Measurements from ENCODE around the gene IGSF6. TPM values are rescaled to one million over a fixed set of nuclear protein-coding genes. Genes with fewer than 3 reads are reported as not detected.
"Not testable (repeated sequence)": the region's sequence is repeated elsewhere in the genome, so short reads cannot be mapped to it uniquely, and the experiment has no call there.

The IGSF6 gene
- total RNA-seq, 1 experiment from 2014 or later = not detected

GRCh38 chr16:21613781-21614180 lies 38.6 kb downstream of the IGSF6 start:
- no peaks in the 10 kb centered on the region for H3K4me1 ChIP-seq (replicated peaks)

GRCh38 chr16:21613361-21613760 lies 39.0 kb downstream of the IGSF6 start:
- Histone ChIP-seq H3K9me3 (replicated peaks) (no peaks in the 10 kb centered on the region), H3K27ac (no peak overlapping the region), H3K4me3 (no peak overlapping the region), H3K27me3 (replicated peaks) (no peaks in the 10 kb centered on the region), H3K4me1 (replicated peaks) (no peaks in the 10 kb centered on the region), H3K36me3 (peaks cover 4% of the 10 kb centered on the region; the same call in 1 of the 2 replicates)
- no peak for DNase-seq (ENCODE audit: low read depth in 1 of 2, low spot score in 2 of 2)

More at GRCh38 chr16:21613781-21614180, 38.6 kb downstream of the IGSF6 start:
- no peak for DNase-seq (ENCODE audit: low read depth in 1 of 2, low spot score in 2 of 2)
- no peak overlapping the region for H3K27ac ChIP-seq
- no peaks in the 10 kb centered on the region for H3K27me3 ChIP-seq (replicated peaks)
- peaks cover 4% of the 10 kb centered on the region; the same call in 1 of the 2 replicates for H3K36me3 ChIP-seq
- no peak overlapping the region for H3K4me3 ChIP-seq
- no peaks in the 10 kb centered on the region for H3K9me3 ChIP-seq (replicated peaks)

GRCh38 chr16:21611556-21612384 lies 40.6 kb downstream of the IGSF6 start:
- Histone ChIP-seq H3K27ac (no peak overlapping the region), H3K36me3 (peaks cover 2% of the 10 kb centered on the region; the same call in 1 of the 2 replicates), H3K4me1 (replicated peaks) (no peaks in the 10 kb centered on the region), H3K4me3 (no peak overlapping the region), H3K27me3 (replicated peaks) (no peaks in the 10 kb centered on the region), H3K9me3 (replicated peaks) (no peaks in the 10 kb centered on the region)
- no peak for DNase-seq (ENCODE audit: low read depth in 1 of 2, low spot score in 2 of 2)

- no peak for DNase-seq (ENCODE audit: low read depth in 1 of 2, low spot score in 2 of 2)
- Histone ChIP-seq H3K27ac (no peak overlapping the region), H3K4me1 (replicated peaks) (no peaks in the 10 kb centered on the region), H3K27me3 (replicated peaks) (no peaks in the 10 kb centered on the region), H3K36me3 (no peaks in the 10 kb centered on the region; the same call in 1 of the 2 replicates), H3K4me3 (no peak overlapping the region), H3K9me3 (replicated peaks) (no peaks in the 10 kb centered on the region)
Measured at GRCh38 chr16:21611198-21611555, 41.2 kb downstream of the IGSF6 start.

GRCh38 chr16:21610766-21611165 lies 41.6 kb downstream of the IGSF6 start:
- DNase-seq (ENCODE audit: low read depth in 1 of 2, low spot score in 2 of 2) = no peak
- no peaks in the 10 kb centered on the region for H3K4me1 ChIP-seq (replicated peaks)
- no peaks in the 10 kb centered on the region for H3K27me3 ChIP-seq (replicated peaks)
- no peaks in the 10 kb centered on the region for H3K9me3 ChIP-seq (replicated peaks)
- no peak overlapping the region for H3K4me3 ChIP-seq
- H3K27ac ChIP-seq = no peak overlapping the region
- H3K36me3 ChIP-seq = no peaks in the 10 kb centered on the region

- no peak overlapping the region for H3K27ac ChIP-seq
- no peak overlapping the region for H3K4me3 ChIP-seq
- H3K9me3 ChIP-seq (replicated peaks) = no peaks in the 10 kb centered on the region
- H3K36me3 ChIP-seq = no peaks in the 10 kb centered on the region
- no peaks in the 10 kb centered on the region for H3K4me1 ChIP-seq (replicated peaks)
- no peak for DNase-seq (ENCODE audit: low read depth in 1 of 2, low spot score in 2 of 2)
- H3K27me3 ChIP-seq (replicated peaks) = no peaks in the 10 kb centered on the region
Measured at GRCh38 chr16:21610006-21610544, 42.3 kb downstream of the IGSF6 start.

- no peak overlapping the region for H3K27ac ChIP-seq
- no peak overlapping the region for H3K4me3 ChIP-seq
- no peak for DNase-seq (ENCODE audit: low read depth in 1 of 2, low spot score in 2 of 2)
- no peaks in the 10 kb centered on the region for H3K9me3 ChIP-seq (replicated peaks)
- no peaks in the 10 kb centered on the region for H3K4me1 ChIP-seq (replicated peaks)
- H3K27me3 ChIP-seq (replicated peaks) = no peaks in the 10 kb centered on the region
- peaks cover 3% of the 10 kb centered on the region; the same call in 1 of the 2 replicates for H3K36me3 ChIP-seq
Measured at GRCh38 chr16:21608639-21609328, 43.6 kb downstream of the IGSF6 start.

- not testable (repeated sequence) for H3K36me3 ChIP-seq; DNase-seq (ENCODE audit: low read depth in 1 of 2, low spot score in 2 of 2); H3K27ac ChIP-seq; H3K4me1 ChIP-seq (replicated peaks); H3K27me3 ChIP-seq (replicated peaks); H3K4me3 ChIP-seq; H3K9me3 ChIP-seq (replicated peaks)
Measured at GRCh38 chr16:21605848-21606247, 46.6 kb downstream of the IGSF6 start.

GRCh38 chr16:21603928-21604327 lies 48.5 kb downstream of the IGSF6 start:
- H3K27me3 ChIP-seq (replicated peaks) = no peaks in the 10 kb centered on the region
- no peaks in the 10 kb centered on the region for H3K9me3 ChIP-seq (replicated peaks)
- no peak overlapping the region for H3K4me3 ChIP-seq
- H3K36me3 ChIP-seq = peaks cover 14% of the 10 kb centered on the region; the same call in 1 of the 2 replicates
- peaks cover 1% of the 10 kb centered on the region for H3K4me1 ChIP-seq (replicated peaks)
- DNase-seq (ENCODE audit: low read depth in 1 of 2, low spot score in 2 of 2) = no peak
- H3K27ac ChIP-seq = no peak overlapping the region

- peaks cover 14% of the 10 kb centered on the region; the same call in 1 of the 2 replicates for H3K36me3 ChIP-seq
- peaks cover 7% of the 10 kb centered on the region for H3K4me1 ChIP-seq (replicated peaks)
- H3K27me3 ChIP-seq (replicated peaks) = no peaks in the 10 kb centered on the region
- no peaks in the 10 kb centered on the region for H3K9me3 ChIP-seq (replicated peaks)
- H3K4me3 ChIP-seq = no peak overlapping the region
- H3K27ac ChIP-seq = no peak overlapping the region
- no peak for DNase-seq (ENCODE audit: low read depth in 1 of 2, low spot score in 2 of 2)
Measured at GRCh38 chr16:21602785-21603184, 49.6 kb downstream of the IGSF6 start.

GRCh38 chr16:21600031-21600773 lies 52.2 kb downstream of the IGSF6 start:
- peak in 1 of 2 experiments; percentile 47 for DNase-seq (ENCODE audit: low read depth in 1 of 2, low spot score in 2 of 2)
- H3K27ac ChIP-seq = peak overlapping the region; percentile 76
- no peaks in the 10 kb centered on the region for H3K27me3 ChIP-seq (replicated peaks)
- H3K4me3 ChIP-seq = peak overlapping the region; percentile 95
- no peaks in the 10 kb centered on the region for H3K9me3 ChIP-seq (replicated peaks)
- H3K4me1 ChIP-seq (replicated peaks) = peaks cover 7% of the 10 kb centered on the region
- H3K36me3 ChIP-seq = peaks cover 14% of the 10 kb centered on the region; the same call in 1 of the 2 replicates

GRCh38 chr16:21599122-21600030 lies 53.0 kb downstream of the IGSF6 start, which contains the start of gene METTL9:
Gene METTL9 (plus strand): TSS chr16:21599577. CDS start chr16:21599734, 157 bp downstream.
- Histone ChIP-seq H3K27me3 (replicated peaks) (no peaks in the 10 kb centered on the region), H3K36me3 (peaks cover 14% of the 10 kb centered on the region; the same call in 1 of the 2 replicates), H3K27ac (peak within 1 kb of the TSS; percentile 76), H3K9me3 (replicated peaks) (no peaks in the 10 kb centered on the region), H3K4me1 (replicated peaks) (peaks cover 7% of the 10 kb centered on the region), H3K4me3 (peak within 1 kb of the TSS; percentile 95)
- peak; percentile 95 to 98 for DNase-seq (ENCODE audit: low read depth in 1 of 2, low spot score in 2 of 2)

Data from SJSA1 (cell line).